Liver (tissue), 9 donors: ENCODE results near the gene MRO. TPM values are rescaled to one million over a fixed set of nuclear protein-coding genes. Genes with fewer than 3 reads are reported as not detected.

Experiments
- DNase-seq: peaks from one replicate; pipeline ENCODE4 v3.0.0-alpha.2; 2017; ENCODE audit warnings: low spot score
- H3K27ac ChIP-seq, 2 donors: one replicate each; pipeline ENCODE4 v1.7.0; 2013; ENCODE audit warnings: inconsistent platforms in 2 of 2, low read length in 2 of 2, control low read depth in 1 of 2, low read depth in 1 of 2, mild to moderate bottlenecking in 1 of 2
- H3K27me3 ChIP-seq, 4 donors: one replicate each; pipeline versions ENCODE4 v1.6.1 to v1.7.0; 2013; ENCODE audit warnings: low read length in 3 of 4, inconsistent platforms in 1 of 4, mild to moderate bottlenecking in 1 of 4, moderate library complexity in 1 of 4; ENCODE audit not compliant: control insufficient read depth in 4 of 4, insufficient read depth in 4 of 4
- H3K36me3 ChIP-seq, 4 donors: one replicate each; pipeline versions ENCODE4 v1.6.1 to v1.7.0; 2013; ENCODE audit warnings: low read length in 3 of 4, mild to moderate bottlenecking in 3 of 4, low read depth in 1 of 4, moderate library complexity in 1 of 4; ENCODE audit not compliant: control insufficient read depth in 4 of 4, insufficient read depth in 3 of 4
- H3K4me1 ChIP-seq, 4 donors: one replicate each; pipeline versions ENCODE4 v1.6.1 to v1.7.0; 2013; ENCODE audit warnings: low read length in 3 of 4, mild to moderate bottlenecking in 3 of 4, moderate library complexity in 1 of 4; ENCODE audit not compliant: control insufficient read depth in 4 of 4, insufficient read depth in 4 of 4
- H3K4me3 ChIP-seq, 3 donors: one replicate each; pipeline versions ENCODE4 v1.6.1 to v1.7.0; 2013; ENCODE audit warnings: low read length in 3 of 3, control low read depth in 1 of 3, low read depth in 1 of 3, mild to moderate bottlenecking in 1 of 3
- H3K9ac ChIP-seq, 2 donors: one replicate each; pipeline ENCODE4 v1.7.0; 2013; ENCODE audit warnings: low read length in 2 of 2, mild to moderate bottlenecking in 2 of 2, moderate library complexity in 2 of 2, control low read depth in 1 of 2, low read depth in 1 of 2
- H3K9me3 ChIP-seq, 4 donors: one replicate each; pipeline versions ENCODE4 v1.6.1 to v1.7.0; 2013; ENCODE audit warnings: low read length in 3 of 4; ENCODE audit not compliant: control insufficient read depth in 4 of 4
- EGR1 ChIP-seq, 2 donors: IDR thresholded peaks; 2 replicates each; pipeline ENCODE4 v1.6.1; 2016 to 2018; ENCODE audit warnings: antibody characterized with exemption in 2 of 2, low read depth in 2 of 2
- FOXA1 ChIP-seq: IDR thresholded peaks from 2 replicates; pipeline ENCODE4 v1.6.1; 2016; ENCODE audit warnings: antibody characterized with exemption
- FOXA2 ChIP-seq: IDR thresholded peaks from 2 replicates; pipeline ENCODE4 v1.6.1; 2016; ENCODE audit warnings: antibody characterized with exemption
- GABPA ChIP-seq, 2 donors: IDR thresholded peaks in 1 of 2; conservative IDR thresholded peaks in 1 of 2; 2 replicates each; pipeline ENCODE4 v1.6.1; 2016; ENCODE audit warnings: antibody characterized with exemption in 2 of 2, mild to moderate bottlenecking in 1 of 2, moderate library complexity in 1 of 2
- HNF4A ChIP-seq, 2 donors: conservative IDR thresholded peaks; 2 replicates each; pipeline ENCODE4 v1.6.1; 2016; ENCODE audit warnings: antibody characterized with exemption in 2 of 2, mild to moderate bottlenecking in 2 of 2
- HNF4G ChIP-seq: IDR thresholded peaks from 2 replicates; pipeline ENCODE4 v1.6.1; 2016; ENCODE audit warnings: antibody characterized with exemption
- JUND ChIP-seq, 2 donors: IDR thresholded peaks; 2 replicates each; pipeline ENCODE4 v1.6.1; 2016; ENCODE audit warnings: antibody characterized with exemption in 2 of 2
- NR2F2 ChIP-seq: IDR thresholded peaks from 2 replicates; pipeline ENCODE4 v1.6.1; 2016; ENCODE audit warnings: antibody characterized with exemption
- RAD21 ChIP-seq, 2 donors: IDR thresholded peaks; 2 replicates each; pipeline ENCODE4 v1.6.1; 2016; ENCODE audit warnings: antibody characterized with exemption in 2 of 2, mild to moderate bottlenecking in 2 of 2
- RXRA ChIP-seq, 2 donors: IDR thresholded peaks; 2 replicates each; pipeline ENCODE4 v1.6.1; 2017 to 2018; ENCODE audit warnings: antibody characterized with exemption in 2 of 2, mild to moderate bottlenecking in 1 of 2
- SP1 ChIP-seq: IDR thresholded peaks from 2 replicates; pipeline ENCODE4 v1.6.1; 2018; ENCODE audit warnings: antibody characterized with exemption, mild to moderate bottlenecking
- TAF1 ChIP-seq: conservative IDR thresholded peaks from 2 replicates; pipeline ENCODE4 v1.6.1; 2016; ENCODE audit warnings: antibody characterized with exemption, mild to moderate bottlenecking
- YY1 ChIP-seq: IDR thresholded peaks from 2 replicates; pipeline ENCODE4 v1.6.1; 2016; ENCODE audit warnings: antibody characterized with exemption, mild to moderate bottlenecking
- WGBS: extraction: QIAGEN DNeasy Blood & Tissue Kit; methylation state at CpG from one replicate; pipeline ENCODE4 v1.1.7; 2013; 5-methylcytosine and 5-hydroxymethylcytosine counted together
- polyA plus RNA-seq, 2 donors: library from polyadenylated mRNA; stranded (reverse) in 1 of 2; unstranded in 1 of 2; fragments of 200-250 nt in 1 of 2; fragments of >200 nt in 1 of 2; fragmentation: Nextera tagmentation in 1 of 2; extraction: Ambion mirVana in 1 of 2; gene quantifications; one replicate each; pipeline versions ENCODE4 v1.2.1 to v1.2.3, GENCODE V29; 2013 to 2015
- total RNA-seq, 2 donors: library from RNA; depleted of rRNA; stranded (reverse); fragments of >200 nt; gene quantifications; one replicate each; pipeline ENCODE4 v1.2.3, GENCODE V29; 2014
- TF ChIP-seq, protein P1 (sequence below): IDR thresholded peaks from 2 replicates; pipeline ENCODE4 v1.6.1; 2016; ENCODE audit warnings: antibody characterized with exemption
- TF ChIP-seq, protein P2 (sequence below): fragments of 150-350 bp; IDR thresholded peaks from 2 replicates; pipeline ENCODE4 v1.5.1; 2017; ENCODE audit warnings: improper control_type of control experiment, low read depth, low read length; ENCODE audit not compliant: missing input control
- TF ChIP-seq, protein P3 (sequence below): IDR thresholded peaks from 2 replicates; pipeline ENCODE4 v1.6.1; 2016; ENCODE audit warnings: antibody characterized with exemption
- TF ChIP-seq, protein P4 (sequence below): IDR thresholded peaks from 2 replicates; pipeline ENCODE4 v1.6.1; 2016; ENCODE audit warnings: antibody characterized with exemption, mild to moderate bottlenecking
- TF ChIP-seq, protein P5 (sequence below): IDR thresholded peaks from 2 replicates; pipeline ENCODE4 v1.6.1; 2016; ENCODE audit warnings: antibody characterized with exemption
- donor health status: healthy.
- donor health status: healthy.
- donor health status: healthy.
- donor health status: healthy.
- donor health status: healthy.

Gene MRO
- total and polyA plus RNA-seq, 4 donors, result 1.6 to 2.8 (median 2.7) TPM

DNA sequence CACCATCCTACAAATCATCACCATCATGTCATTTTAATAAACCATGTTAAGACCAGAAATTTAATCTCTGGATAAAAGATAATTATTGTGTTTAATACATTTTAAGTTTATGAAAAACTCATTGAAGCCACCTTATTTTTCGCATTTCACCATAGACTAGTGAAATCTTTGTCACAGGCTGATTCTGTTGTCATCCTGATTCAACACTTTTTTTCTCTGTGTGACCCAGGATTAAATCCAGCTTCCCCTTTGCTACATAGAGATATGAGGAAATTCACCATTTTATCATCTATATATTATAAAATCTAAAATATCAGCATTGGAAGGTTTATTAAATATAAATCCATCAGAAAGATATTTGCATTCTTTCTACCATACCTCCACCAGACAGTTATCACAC is 29.2 kb upstream of the MRO start:
- no peak overlapping the region for H3K9ac ChIP-seq
- DNase-seq, result no peak
- no peaks in the 10 kb centered on the region for H3K27me3 ChIP-seq
- H3K27ac ChIP-seq, result no peak overlapping the region
- WGBS, result 85% methylated on average over 1 of the region's 1 CpG
- no peak overlapping the region for H3K4me3 ChIP-seq
- no peaks in the 10 kb centered on the region for H3K9me3 ChIP-seq
- peaks cover 1 to 15% (median 7%) of the 10 kb centered on the region in 4 donors for H3K4me1 ChIP-seq
- no peaks in the 10 kb centered on the region for H3K36me3 ChIP-seq
- TF ChIP-seq HNF4A (conservative IDR thresholded peaks at IDR 0.05) (no peak), FOXA1 (no peak), RAD21 (IDR thresholded peaks at IDR 0.05) (no peak), GABPA (IDR thresholded peaks at IDR 0.05 in 1 of 2, conservative IDR thresholded peaks at IDR 0.05 in 1 of 2) (no peak)
- TF ChIP-seq, protein P1, sequence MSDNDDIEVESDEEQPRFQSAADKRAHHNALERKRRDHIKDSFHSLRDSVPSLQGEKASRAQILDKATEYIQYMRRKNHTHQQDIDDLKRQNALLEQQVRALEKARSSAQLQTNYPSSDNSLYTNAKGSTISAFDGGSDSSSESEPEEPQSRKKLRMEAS, result no peak
- TF ChIP-seq, protein P2, sequence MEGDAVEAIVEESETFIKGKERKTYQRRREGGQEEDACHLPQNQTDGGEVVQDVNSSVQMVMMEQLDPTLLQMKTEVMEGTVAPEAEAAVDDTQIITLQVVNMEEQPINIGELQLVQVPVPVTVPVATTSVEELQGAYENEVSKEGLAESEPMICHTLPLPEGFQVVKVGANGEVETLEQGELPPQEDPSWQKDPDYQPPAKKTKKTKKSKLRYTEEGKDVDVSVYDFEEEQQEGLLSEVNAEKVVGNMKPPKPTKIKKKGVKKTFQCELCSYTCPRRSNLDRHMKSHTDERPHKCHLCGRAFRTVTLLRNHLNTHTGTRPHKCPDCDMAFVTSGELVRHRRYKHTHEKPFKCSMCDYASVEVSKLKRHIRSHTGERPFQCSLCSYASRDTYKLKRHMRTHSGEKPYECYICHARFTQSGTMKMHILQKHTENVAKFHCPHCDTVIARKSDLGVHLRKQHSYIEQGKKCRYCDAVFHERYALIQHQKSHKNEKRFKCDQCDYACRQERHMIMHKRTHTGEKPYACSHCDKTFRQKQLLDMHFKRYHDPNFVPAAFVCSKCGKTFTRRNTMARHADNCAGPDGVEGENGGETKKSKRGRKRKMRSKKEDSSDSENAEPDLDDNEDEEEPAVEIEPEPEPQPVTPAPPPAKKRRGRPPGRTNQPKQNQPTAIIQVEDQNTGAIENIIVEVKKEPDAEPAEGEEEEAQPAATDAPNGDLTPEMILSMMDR, result no peak
- TF ChIP-seq, protein P3, sequence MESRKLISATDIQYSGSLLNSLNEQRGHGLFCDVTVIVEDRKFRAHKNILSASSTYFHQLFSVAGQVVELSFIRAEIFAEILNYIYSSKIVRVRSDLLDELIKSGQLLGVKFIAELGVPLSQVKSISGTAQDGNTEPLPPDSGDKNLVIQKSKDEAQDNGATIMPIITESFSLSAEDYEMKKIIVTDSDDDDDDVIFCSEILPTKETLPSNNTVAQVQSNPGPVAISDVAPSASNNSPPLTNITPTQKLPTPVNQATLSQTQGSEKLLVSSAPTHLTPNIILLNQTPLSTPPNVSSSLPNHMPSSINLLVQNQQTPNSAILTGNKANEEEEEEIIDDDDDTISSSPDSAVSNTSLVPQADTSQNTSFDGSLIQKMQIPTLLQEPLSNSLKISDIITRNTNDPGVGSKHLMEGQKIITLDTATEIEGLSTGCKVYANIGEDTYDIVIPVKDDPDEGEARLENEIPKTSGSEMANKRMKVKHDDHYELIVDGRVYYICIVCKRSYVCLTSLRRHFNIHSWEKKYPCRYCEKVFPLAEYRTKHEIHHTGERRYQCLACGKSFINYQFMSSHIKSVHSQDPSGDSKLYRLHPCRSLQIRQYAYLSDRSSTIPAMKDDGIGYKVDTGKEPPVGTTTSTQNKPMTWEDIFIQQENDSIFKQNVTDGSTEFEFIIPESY, result no peak

DNA sequence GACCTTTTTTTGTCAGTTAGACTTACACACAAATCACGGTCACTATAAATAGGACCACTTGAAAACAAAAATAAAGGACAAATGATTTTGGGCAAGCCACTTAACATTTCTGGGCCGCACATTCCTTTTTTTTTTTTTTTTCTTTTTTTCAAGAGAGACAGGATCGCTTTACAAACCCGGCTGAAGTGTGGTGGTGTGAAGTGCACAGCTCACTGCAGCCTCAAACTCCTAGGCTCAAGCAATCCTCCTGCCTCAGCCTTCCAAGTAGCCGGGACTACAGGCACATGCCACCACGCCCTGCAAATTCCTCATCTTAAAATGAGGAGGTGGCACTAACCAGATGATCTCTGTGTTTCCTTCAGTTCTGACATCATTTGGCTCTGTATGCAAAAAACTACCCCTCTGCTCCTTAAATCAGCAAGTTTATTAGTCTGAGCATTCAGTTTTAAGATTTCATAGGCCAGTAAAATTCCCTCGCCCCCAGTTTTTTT is 28.3 kb upstream of the MRO start:
- 82% methylated on average over 7 of the region's 7 CpGs for WGBS
- Histone ChIP-seq H3K9ac (no peak overlapping the region), H3K27me3 (no peaks in the 10 kb centered on the region), H3K4me3 (no peak overlapping the region), H3K4me1 (peaks cover 0 to 6% (median under 1%) of the 10 kb centered on the region in 4 donors), H3K36me3 (no peaks in the 10 kb centered on the region), H3K9me3 (no peaks in the 10 kb centered on the region), H3K27ac (no peak overlapping the region)
- TF ChIP-seq, protein P3, result no peak
- TF ChIP-seq FOXA1, result no peak
- TF ChIP-seq, protein P4, sequence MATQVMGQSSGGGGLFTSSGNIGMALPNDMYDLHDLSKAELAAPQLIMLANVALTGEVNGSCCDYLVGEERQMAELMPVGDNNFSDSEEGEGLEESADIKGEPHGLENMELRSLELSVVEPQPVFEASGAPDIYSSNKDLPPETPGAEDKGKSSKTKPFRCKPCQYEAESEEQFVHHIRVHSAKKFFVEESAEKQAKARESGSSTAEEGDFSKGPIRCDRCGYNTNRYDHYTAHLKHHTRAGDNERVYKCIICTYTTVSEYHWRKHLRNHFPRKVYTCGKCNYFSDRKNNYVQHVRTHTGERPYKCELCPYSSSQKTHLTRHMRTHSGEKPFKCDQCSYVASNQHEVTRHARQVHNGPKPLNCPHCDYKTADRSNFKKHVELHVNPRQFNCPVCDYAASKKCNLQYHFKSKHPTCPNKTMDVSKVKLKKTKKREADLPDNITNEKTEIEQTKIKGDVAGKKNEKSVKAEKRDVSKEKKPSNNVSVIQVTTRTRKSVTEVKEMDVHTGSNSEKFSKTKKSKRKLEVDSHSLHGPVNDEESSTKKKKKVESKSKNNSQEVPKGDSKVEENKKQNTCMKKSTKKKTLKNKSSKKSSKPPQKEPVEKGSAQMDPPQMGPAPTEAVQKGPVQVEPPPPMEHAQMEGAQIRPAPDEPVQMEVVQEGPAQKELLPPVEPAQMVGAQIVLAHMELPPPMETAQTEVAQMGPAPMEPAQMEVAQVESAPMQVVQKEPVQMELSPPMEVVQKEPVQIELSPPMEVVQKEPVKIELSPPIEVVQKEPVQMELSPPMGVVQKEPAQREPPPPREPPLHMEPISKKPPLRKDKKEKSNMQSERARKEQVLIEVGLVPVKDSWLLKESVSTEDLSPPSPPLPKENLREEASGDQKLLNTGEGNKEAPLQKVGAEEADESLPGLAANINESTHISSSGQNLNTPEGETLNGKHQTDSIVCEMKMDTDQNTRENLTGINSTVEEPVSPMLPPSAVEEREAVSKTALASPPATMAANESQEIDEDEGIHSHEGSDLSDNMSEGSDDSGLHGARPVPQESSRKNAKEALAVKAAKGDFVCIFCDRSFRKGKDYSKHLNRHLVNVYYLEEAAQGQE, result no peak
- TF ChIP-seq, protein P1, result no peak
- TF ChIP-seq RAD21 (IDR thresholded peaks at IDR 0.05), result no peak
- no peak for TF ChIP-seq GABPA (IDR thresholded peaks at IDR 0.05 in 1 of 2, conservative IDR thresholded peaks at IDR 0.05 in 1 of 2)
- no peak for TF ChIP-seq YY1
- TF ChIP-seq NR2F2, result no peak
- TF ChIP-seq HNF4G, result no peak
- TF ChIP-seq EGR1 (IDR thresholded peaks at IDR 0.05; ENCODE audit: low read depth in 2 of 2), result no peak
- no peak for TF ChIP-seq JUND (IDR thresholded peaks at IDR 0.05)
- TF ChIP-seq, protein P2, result no peak
- TF ChIP-seq, protein P5, sequence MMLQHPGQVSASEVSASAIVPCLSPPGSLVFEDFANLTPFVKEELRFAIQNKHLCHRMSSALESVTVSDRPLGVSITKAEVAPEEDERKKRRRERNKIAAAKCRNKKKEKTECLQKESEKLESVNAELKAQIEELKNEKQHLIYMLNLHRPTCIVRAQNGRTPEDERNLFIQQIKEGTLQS, result no peak
- TF ChIP-seq SP1, result no peak
- no peak for TF ChIP-seq RXRA (IDR thresholded peaks at IDR 0.05)
- TF ChIP-seq FOXA2, result no peak
- TF ChIP-seq HNF4A (conservative IDR thresholded peaks at IDR 0.05), result no peak
- TF ChIP-seq TAF1, result no peak
- no peak for DNase-seq
